OCI-LY7 (cell line): ENCODE measurements around the gene GRN. TPM values are rescaled to one million over a fixed set of nuclear protein-coding genes. Genes with fewer than 3 reads are reported as not detected.
"Not testable (repeated sequence)": the region's sequence is repeated elsewhere in the genome, so short reads cannot be mapped to it uniquely, and the experiment has no call there.

ENCODE experiments used
- BruUV-seq: library from RNA; stranded (reverse); fragments of 400-500 nt; replicated peaks from 2 replicates; lab custom pipeline; 2021; lab: Mats Ljungman, UMichigan
- CTCF ChIA-PET: fragments of 300-600 bp; sonication (Branson Sonifier 250); formaldehyde crosslinking; loops from one replicate; lab custom pipeline; 2022; ENCODE audit warnings: antibody characterized with exemption; ENCODE audit not compliant: unreplicated experiment; lab: Charles Lee
- POLR2A ChIA-PET: fragments of 300-600 bp; sonication (Branson Sonifier 250); formaldehyde crosslinking; loops from one replicate; lab custom pipeline; 2022; ENCODE audit warnings: antibody characterized with exemption; lab: Charles Lee
- DNase-seq: peaks from one replicate; pipeline ENCODE4 v3.0.0-alpha.2; 2015; ENCODE audit warnings: low spot score
- H2AFZ ChIP-seq: fragments of 200-600 bp; sonication (generic), shearing (Covaris generic); 2 replicates; pipeline ENCODE4 v1.6.1; 2014; ENCODE audit warnings: mild to moderate bottlenecking, antibody characterized with exemption, low read length, moderate library complexity
- H3K27ac ChIP-seq: fragments of 200-600 bp; sonication (generic); 2 replicates; pipeline ENCODE4 v1.5.1; 2014; ENCODE audit warnings: mixed run types, low read depth, mild to moderate bottlenecking, moderate library complexity, low read length, inconsistent platforms; ENCODE audit not compliant: poor library complexity, severe bottlenecking
- H3K36me3 ChIP-seq: fragments of 200-600 bp; sonication (generic); 2 replicates; pipeline ENCODE4 v1.6.1; 2014; ENCODE audit warnings: mild to moderate bottlenecking, antibody characterized with exemption, low read length, moderate library complexity, mixed read lengths; ENCODE audit not compliant: insufficient read depth
- H3K4me1 ChIP-seq: fragments of 200-600 bp; sonication (generic); 2 replicates; pipeline ENCODE4 v1.5.1; 2014; ENCODE audit warnings: mild to moderate bottlenecking, low read length; ENCODE audit not compliant: insufficient read depth, poor library complexity, severe bottlenecking
- H3K4me2 ChIP-seq: fragments of 200-600 bp; sonication (generic); 2 replicates; pipeline ENCODE4 v1.6.1; 2014; ENCODE audit warnings: mild to moderate bottlenecking, low read length
- H3K4me3 ChIP-seq: fragments of 200-600 bp; sonication (generic); 2 replicates; pipeline ENCODE4 v1.5.1; 2014; ENCODE audit warnings: mild to moderate bottlenecking, low read depth, low read length; ENCODE audit not compliant: poor library complexity, severe bottlenecking
- H3K79me2 ChIP-seq: fragments of 200-600 bp; sonication (generic); 2 replicates; pipeline ENCODE4 v1.6.1; 2016; ENCODE audit warnings: low read depth, mild to moderate bottlenecking, low read length, moderate library complexity, mixed read lengths; ENCODE audit not compliant: insufficient read depth
- H3K9me2 ChIP-seq: fragments of 200-600 bp; sonication (generic); 2 replicates; pipeline ENCODE4 v1.6.1; 2016; ENCODE audit warnings: mild to moderate bottlenecking, low read length, mixed read lengths; ENCODE audit not compliant: insufficient read depth
- H3K9me3 ChIP-seq: fragments of 200-600 bp; sonication (generic); 2 replicates; pipeline ENCODE4 v1.6.1; 2014; ENCODE audit warnings: mild to moderate bottlenecking, mixed run types, low read length, mixed read lengths
- H4K20me1 ChIP-seq: fragments of 200-600 bp; sonication (generic); 2 replicates; pipeline ENCODE4 v1.6.1; 2014; ENCODE audit warnings: mild to moderate bottlenecking, antibody characterized with exemption, low read length, moderate library complexity, mixed read lengths; ENCODE audit not compliant: insufficient read depth
- EZH2phosphoT487 ChIP-seq: fragments of 200-600 bp; sonication (generic); IDR thresholded peaks from 2 replicates; pipeline ENCODE4 v1.6.1; 2018; ENCODE audit warnings: low read depth, borderline replicate concordance, mild to moderate bottlenecking, mixed run types, antibody characterized with exemption, low read length, moderate library complexity, mixed read lengths
- intact Hi-C: fragments of 100-400 bp; cut with micrococcal nuclease; formaldehyde crosslinking; loops from one replicate; pipeline ENCODE4 v1.10.0; 2022; ENCODE audit not compliant: unreplicated experiment
- total RNA-seq, 2 experiments: library from RNA; depleted of rRNA in 1 of 2; stranded (reverse); fragments of >200 nt in 1 of 2; shearing (Covaris generic) in 1 of 2; gene quantifications; 2 replicates each; pipeline ENCODE4 v1.2.3, GENCODE V29; 2014 to 2022
- TF ChIP-seq, protein P1 (sequence below): fragments of 200-600 bp; sonication (generic); conservative IDR thresholded peaks from 2 replicates; pipeline ENCODE4 v1.5.1; 2014; ENCODE audit warnings: mild to moderate bottlenecking, antibody characterized with exemption, low read length, moderate library complexity, mixed read lengths

Gene GRN
- total RNA-seq, 2 experiments from 2014 or later, result 203 to 247 TPM

DNA sequence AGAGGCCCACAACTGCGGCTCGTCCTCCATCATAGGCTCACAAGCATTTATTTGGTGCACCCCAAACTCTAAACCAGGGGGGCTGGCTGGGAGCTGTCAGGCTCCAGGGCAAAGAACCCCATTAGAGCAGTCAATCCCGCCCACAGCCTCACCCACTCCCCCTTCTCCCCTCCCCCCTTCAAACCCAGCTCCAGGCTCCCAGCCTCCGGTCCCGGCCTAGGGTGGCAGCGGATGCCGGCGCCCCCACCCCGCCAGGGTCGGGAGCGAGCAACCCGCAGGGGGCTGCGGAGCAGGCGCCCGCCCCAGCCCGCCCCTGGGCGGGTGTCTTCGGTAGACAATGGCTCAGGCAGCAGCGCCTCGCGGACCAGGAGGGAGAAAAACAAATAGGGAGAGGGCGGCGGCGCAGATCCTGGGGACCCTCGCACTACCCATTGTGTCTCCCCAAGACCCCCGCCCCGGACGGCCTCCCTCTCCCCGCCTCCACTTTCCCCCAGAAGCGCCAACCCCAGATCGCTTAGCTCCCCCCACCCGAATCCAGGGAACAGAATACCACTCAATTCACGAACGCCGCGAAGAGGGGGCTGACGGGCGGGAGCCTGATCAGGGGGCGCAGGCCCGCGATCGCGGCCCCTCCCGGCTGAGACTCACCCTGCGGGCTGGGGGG is 18.0 kb downstream of the GRN start:
- no peaks in the 10 kb centered on the region for H3K79me2 ChIP-seq
- H3K27ac ChIP-seq, result no peak overlapping the region
- CTCF ChIA-PET, result no interaction called here
- peak overlapping the region; percentile 83 for H2AFZ ChIP-seq
- no peaks in the 10 kb centered on the region for H4K20me1 ChIP-seq
- H3K4me2 ChIP-seq, result peak overlapping the region; percentile 89
- DNase-seq, result peak; percentile 59
- POLR2A ChIA-PET, result interaction anchor here (0.6 to 1.3 kb wide), 3 partner anchors 15 to 180 kb away, joined by 3 to 4 read pairs (median 3); no protein-coding TSS in a partner anchor
- H3K9me2 ChIP-seq, result no peaks in the 10 kb centered on the region
- intact Hi-C loops, result no loop called here
- no peaks in the 10 kb centered on the region for H3K9me3 ChIP-seq
- H3K36me3 ChIP-seq, result no peaks in the 10 kb centered on the region
- H3K4me3 ChIP-seq, result peak overlapping the region; percentile 77
- peaks cover 49% of the 10 kb centered on the region for H3K4me1 ChIP-seq
- TF ChIP-seq, protein P1, sequence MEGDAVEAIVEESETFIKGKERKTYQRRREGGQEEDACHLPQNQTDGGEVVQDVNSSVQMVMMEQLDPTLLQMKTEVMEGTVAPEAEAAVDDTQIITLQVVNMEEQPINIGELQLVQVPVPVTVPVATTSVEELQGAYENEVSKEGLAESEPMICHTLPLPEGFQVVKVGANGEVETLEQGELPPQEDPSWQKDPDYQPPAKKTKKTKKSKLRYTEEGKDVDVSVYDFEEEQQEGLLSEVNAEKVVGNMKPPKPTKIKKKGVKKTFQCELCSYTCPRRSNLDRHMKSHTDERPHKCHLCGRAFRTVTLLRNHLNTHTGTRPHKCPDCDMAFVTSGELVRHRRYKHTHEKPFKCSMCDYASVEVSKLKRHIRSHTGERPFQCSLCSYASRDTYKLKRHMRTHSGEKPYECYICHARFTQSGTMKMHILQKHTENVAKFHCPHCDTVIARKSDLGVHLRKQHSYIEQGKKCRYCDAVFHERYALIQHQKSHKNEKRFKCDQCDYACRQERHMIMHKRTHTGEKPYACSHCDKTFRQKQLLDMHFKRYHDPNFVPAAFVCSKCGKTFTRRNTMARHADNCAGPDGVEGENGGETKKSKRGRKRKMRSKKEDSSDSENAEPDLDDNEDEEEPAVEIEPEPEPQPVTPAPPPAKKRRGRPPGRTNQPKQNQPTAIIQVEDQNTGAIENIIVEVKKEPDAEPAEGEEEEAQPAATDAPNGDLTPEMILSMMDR, result no peak
- no peak for TF ChIP-seq EZH2phosphoT487
- no TSS peak for BruUV-seq

DNA sequence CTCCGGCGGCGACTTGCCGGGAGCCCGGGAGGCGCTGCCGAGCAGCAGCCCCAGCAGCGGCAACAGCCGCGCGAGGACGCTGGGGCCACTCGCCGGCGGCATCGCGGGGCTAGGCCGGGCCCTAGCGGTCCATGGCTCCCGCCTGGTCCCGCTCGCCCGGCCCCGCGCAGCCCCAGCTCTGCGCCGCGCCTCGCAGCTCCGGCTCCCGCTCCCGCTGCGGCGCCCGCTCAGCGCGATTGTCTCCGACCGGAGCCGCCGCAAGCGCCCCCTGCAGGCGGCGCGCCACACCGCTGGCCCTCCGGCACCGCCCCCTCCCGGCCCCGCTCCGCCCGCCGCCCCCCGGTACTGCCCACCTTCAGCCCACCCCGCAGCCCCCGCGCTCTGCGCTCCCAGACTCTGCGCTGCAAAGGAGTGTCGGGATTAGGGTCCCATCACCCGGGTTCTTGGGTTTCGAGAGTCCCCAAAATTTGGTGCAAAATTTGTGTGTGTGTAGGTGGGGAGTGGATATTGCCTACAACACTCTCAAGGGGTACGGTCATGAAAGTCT is 18.6 kb downstream of the GRN start, which contains the start of gene FAM171A2:
Gene FAM171A2, minus strand, starts transcription at position 241 of the 547 bp plus-strand sequence. Its CDS starts 139 bp downstream, at position 102.
- BruUV-seq, result no TSS peak
- CTCF ChIA-PET, result no interaction called here
- intact Hi-C loops, result no loop called here
- no peak within 1 kb of the TSS for H3K27ac ChIP-seq
- peak within 1 kb of the TSS; percentile 77 for H3K4me3 ChIP-seq
- DNase-seq, result peak; percentile 83
- H3K9me2 ChIP-seq, result no peaks in the 10 kb centered on the region
- no peaks in the 10 kb centered on the region for H3K9me3 ChIP-seq
- H3K4me2 ChIP-seq, result peak within 1 kb of the TSS; percentile 89
- H2AFZ ChIP-seq, result peak within 1 kb of the TSS; percentile 83
- H4K20me1 ChIP-seq, result no peaks in the 10 kb centered on the region
- POLR2A ChIA-PET, result interaction anchor here (0.6 to 1.3 kb wide), 3 partner anchors 16 to 180 kb away, joined by 3 to 4 read pairs (median 3); no protein-coding TSS in a partner anchor
- H3K36me3 ChIP-seq, result no peaks in the 10 kb centered on the region
- TF ChIP-seq, protein P1, result peak; percentile 74
- no peak for TF ChIP-seq EZH2phosphoT487
- H3K4me1 ChIP-seq, result peaks cover 43% of the 10 kb centered on the region
- no peaks in the 10 kb centered on the region for H3K79me2 ChIP-seq

DNA sequence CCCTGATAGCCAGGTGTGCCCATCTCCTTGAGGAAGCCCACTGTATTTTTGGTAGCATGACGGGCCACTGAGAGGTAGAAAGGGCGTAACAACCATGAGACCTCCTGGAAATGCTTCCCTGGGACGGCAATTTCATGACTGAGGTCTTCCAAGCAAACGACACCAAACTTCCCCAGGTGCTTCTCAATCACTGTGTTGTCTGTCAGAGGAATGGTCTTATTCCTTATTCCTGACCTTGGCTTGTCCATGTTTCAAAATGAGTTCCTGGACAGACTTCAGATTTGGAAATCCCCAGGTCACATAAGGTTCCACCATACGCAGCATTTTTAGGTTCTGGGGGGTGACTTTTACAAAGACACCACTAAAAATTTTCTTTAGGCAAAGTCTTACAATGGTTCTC is 19.9 kb downstream of the GRN start:
- H3K9me3 ChIP-seq, H3K4me2 ChIP-seq, H3K9me2 ChIP-seq, H3K79me2 ChIP-seq, DNase-seq, H4K20me1 ChIP-seq, H3K27ac ChIP-seq, H3K36me3 ChIP-seq, intact Hi-C loops, H2AFZ ChIP-seq, POLR2A ChIA-PET, H3K4me3 ChIP-seq, BruUV-seq: not testable (repeated sequence)
- H3K4me1 ChIP-seq, result peaks cover 29% of the 10 kb centered on the region
- CTCF ChIA-PET, result interaction anchor here (0.6 kb wide), 1 partner anchor 161 kb away, joined by 3 read pairs; no protein-coding TSS in a partner anchor
